DND-41 (cell line): ENCODE results near the gene CALHM5.

Source experiments
- ATAC-seq: fragments of 200-7000 bp; cut with Tn5 transposase; 3 replicates; pipeline ENCODE4 v1.9.1; 2021; ENCODE audit warnings: low read depth; ENCODE audit not compliant: insufficient read depth
- DNase-seq: peaks from one replicate; pipeline ENCODE4 v3.0.0-alpha.2; 2020
- H2AFZ ChIP-seq: 2 replicates; pipeline ENCODE4 v1.6.0; 2012; ENCODE audit warnings: low read depth, low read length
- H3K27ac ChIP-seq: 2 replicates; pipeline ENCODE4 v1.5.1; 2012; ENCODE audit warnings: low read length, inconsistent platforms
- H3K27me3 ChIP-seq: fragments of 200-600 bp; sonication (generic); 2 replicates; pipeline ENCODE4 v1.6.0; 2012; ENCODE audit warnings: low read length, mild to moderate bottlenecking, inconsistent platforms; ENCODE audit not compliant: insufficient read depth, poor library complexity
- H3K36me3 ChIP-seq: 2 replicates; pipeline ENCODE4 v1.5.1; 2012; ENCODE audit warnings: low read length, inconsistent platforms; ENCODE audit not compliant: insufficient read depth
- H3K4me1 ChIP-seq: 2 replicates; pipeline ENCODE4 v1.5.1; 2012; ENCODE audit warnings: mild to moderate bottlenecking, low read length; ENCODE audit not compliant: insufficient read depth
- H3K4me2 ChIP-seq: 2 replicates; pipeline ENCODE4 v1.6.0; 2012; ENCODE audit warnings: mild to moderate bottlenecking, moderate library complexity, low read length, inconsistent platforms; ENCODE audit not compliant: insufficient read depth
- H3K4me3 ChIP-seq, 2 experiments: fragments of 200-600 bp in 1 of 2; shearing (Covaris generic) in 1 of 2; 2 replicates each; pipeline ENCODE4 v1.5.1; 2012 to 2016; ENCODE audit warnings: inconsistent platforms in 2 of 2, low read length in 2 of 2, mild to moderate bottlenecking in 2 of 2, low read depth in 1 of 2, moderate library complexity in 1 of 2
- H3K79me2 ChIP-seq: 2 replicates; pipeline ENCODE4 v1.6.0; 2012; ENCODE audit warnings: low read length, inconsistent platforms; ENCODE audit not compliant: insufficient read depth
- H3K9ac ChIP-seq: 2 replicates; pipeline ENCODE4 v1.6.0; 2012; ENCODE audit warnings: low read depth, mild to moderate bottlenecking, inconsistent platforms, low read length, moderate library complexity
- H3K9me3 ChIP-seq: 2 replicates; pipeline ENCODE4 v1.5.1; 2012; ENCODE audit warnings: low read length, moderate library complexity, mild to moderate bottlenecking, inconsistent platforms; ENCODE audit not compliant: insufficient read depth, severe bottlenecking
- H4K20me1 ChIP-seq: 2 replicates; pipeline ENCODE4 v1.6.0; 2012; ENCODE audit warnings: low read length; ENCODE audit not compliant: insufficient read depth
- EZH2 ChIP-seq: IDR thresholded peaks from 3 replicates; pipeline ENCODE4 v1.6.1; 2012; ENCODE audit warnings: borderline replicate concordance, low read depth, mild to moderate bottlenecking, moderate library complexity, low read length, inconsistent platforms; ENCODE audit not compliant: severe bottlenecking
- TF ChIP-seq, protein P1 (sequence below): IDR thresholded peaks from 2 replicates; pipeline ENCODE4 v1.5.1; 2012; ENCODE audit warnings: borderline replicate concordance, low read length, moderate library complexity, mild to moderate bottlenecking; ENCODE audit not compliant: poor library complexity, severe bottlenecking; ENCODE audit errors: extremely low read depth

Gene CALHM5, protein sequence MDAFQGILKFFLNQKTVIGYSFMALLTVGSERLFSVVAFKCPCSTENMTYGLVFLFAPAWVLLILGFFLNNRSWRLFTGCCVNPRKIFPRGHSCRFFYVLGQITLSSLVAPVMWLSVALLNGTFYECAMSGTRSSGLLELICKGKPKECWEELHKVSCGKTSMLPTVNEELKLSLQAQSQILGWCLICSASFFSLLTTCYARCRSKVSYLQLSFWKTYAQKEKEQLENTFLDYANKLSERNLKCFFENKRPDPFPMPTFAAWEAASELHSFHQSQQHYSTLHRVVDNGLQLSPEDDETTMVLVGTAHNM

DNA sequence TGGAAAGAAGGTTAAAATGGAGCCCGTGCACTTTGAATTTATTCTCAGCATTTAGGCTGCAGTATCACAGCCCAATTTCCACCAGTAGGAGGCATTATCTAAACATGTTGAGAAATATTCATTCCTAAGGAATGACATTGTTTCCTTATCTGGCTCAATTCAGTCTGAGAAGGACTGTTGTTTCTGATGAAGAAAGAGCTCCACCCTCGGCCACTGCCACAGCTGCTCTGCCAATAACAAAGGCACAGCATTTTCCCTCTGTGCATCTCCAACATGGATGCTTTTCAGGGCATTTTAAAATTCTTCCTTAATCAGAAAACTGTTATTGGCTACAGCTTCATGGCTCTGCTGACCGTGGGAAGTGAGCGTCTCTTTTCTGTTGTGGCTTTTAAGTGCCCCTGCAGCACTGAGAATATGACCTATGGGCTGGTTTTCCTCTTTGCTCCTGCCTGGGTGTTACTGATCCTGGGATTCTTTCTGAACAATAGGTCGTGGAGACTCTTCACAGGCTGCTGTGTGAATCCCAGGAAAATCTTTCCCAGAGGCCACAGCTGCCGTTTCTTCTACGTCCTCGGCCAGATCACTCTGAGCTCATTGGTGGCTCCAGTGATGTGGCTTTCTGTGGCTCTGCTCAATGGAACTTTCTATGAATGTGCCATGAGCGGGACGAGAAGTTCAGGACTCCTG lies at the start of gene CALHM5:
Gene CALHM5, plus strand, starts transcription at position 216 of the 687 bp plus-strand sequence. Its CDS starts 58 bp downstream, at position 274.
- H2AFZ ChIP-seq: no peak within 1 kb of the TSS
- H3K4me1 ChIP-seq: no peaks in the 10 kb centered on the region
- no peak within 1 kb of the TSS for H3K27ac ChIP-seq
- no peak within 1 kb of the TSS for H3K4me2 ChIP-seq
- H3K27me3 ChIP-seq: peaks cover 8% of the 10 kb centered on the region
- no peak within 1 kb of the TSS for H3K4me3 ChIP-seq
- no peak for TF ChIP-seq EZH2
- TF ChIP-seq, protein P1, sequence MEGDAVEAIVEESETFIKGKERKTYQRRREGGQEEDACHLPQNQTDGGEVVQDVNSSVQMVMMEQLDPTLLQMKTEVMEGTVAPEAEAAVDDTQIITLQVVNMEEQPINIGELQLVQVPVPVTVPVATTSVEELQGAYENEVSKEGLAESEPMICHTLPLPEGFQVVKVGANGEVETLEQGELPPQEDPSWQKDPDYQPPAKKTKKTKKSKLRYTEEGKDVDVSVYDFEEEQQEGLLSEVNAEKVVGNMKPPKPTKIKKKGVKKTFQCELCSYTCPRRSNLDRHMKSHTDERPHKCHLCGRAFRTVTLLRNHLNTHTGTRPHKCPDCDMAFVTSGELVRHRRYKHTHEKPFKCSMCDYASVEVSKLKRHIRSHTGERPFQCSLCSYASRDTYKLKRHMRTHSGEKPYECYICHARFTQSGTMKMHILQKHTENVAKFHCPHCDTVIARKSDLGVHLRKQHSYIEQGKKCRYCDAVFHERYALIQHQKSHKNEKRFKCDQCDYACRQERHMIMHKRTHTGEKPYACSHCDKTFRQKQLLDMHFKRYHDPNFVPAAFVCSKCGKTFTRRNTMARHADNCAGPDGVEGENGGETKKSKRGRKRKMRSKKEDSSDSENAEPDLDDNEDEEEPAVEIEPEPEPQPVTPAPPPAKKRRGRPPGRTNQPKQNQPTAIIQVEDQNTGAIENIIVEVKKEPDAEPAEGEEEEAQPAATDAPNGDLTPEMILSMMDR: peak; percentile 47
- H3K79me2 ChIP-seq: no peaks in the 10 kb centered on the region
- no peaks in the 10 kb centered on the region for H4K20me1 ChIP-seq
- no peaks in the 10 kb centered on the region for H3K36me3 ChIP-seq
- H3K9ac ChIP-seq: no peak within 1 kb of the TSS
- DNase-seq (no peak), ATAC-seq (no peak)
- no peaks in the 10 kb centered on the region for H3K9me3 ChIP-seq

DNA sequence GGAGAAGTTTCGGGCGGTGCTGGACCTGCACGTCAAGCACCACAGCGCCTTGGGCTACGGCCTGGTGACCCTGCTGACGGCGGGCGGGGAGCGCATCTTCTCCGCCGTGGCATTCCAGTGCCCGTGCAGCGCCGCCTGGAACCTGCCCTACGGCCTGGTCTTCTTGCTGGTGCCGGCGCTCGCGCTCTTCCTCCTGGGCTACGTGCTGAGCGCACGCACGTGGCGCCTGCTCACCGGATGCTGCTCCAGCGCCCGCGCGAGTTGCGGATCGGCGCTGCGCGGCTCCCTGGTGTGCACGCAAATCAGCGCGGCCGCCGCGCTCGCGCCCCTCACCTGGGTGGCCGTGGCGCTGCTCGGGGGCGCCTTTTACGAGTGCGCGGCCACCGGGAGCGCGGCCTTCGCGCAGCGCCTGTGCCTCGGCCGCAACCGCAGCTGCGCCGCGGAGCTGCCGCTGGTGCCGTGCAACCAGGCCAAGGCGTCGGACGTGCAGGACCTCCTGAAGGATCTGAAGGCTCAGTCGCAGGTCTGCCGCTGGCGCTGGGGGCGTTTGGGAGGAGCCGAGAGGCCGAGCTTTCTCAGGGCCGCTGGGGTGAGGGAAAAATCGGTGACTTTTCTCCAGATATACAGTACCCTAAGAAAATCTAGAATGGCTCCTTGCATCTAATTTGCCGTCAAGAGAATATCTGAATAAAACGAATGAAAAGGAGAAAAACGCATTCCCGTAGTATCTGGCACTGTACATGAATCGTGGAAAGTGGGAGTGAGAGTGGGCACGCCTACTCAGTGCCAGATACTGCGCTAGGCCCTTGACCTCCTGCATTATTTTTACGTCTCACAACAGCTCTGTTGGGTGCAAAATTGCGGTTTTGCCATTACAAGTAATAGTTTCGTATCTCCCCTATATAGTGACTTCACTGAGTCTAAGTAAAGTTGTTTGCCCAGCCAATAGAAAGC lies 49.2 kb upstream of the CALHM5 start:
- TF ChIP-seq, protein P1: no peak
- no peak for TF ChIP-seq EZH2
- Histone ChIP-seq H2AFZ (peak overlapping the region; percentile 71), H4K20me1 (no peaks in the 10 kb centered on the region), H3K4me3 (peak overlapping the region; percentile 6 to 61; a peak in 3 of 4 replicates), H3K36me3 (no peaks in the 10 kb centered on the region), H3K9ac (peak overlapping the region; percentile 63), H3K79me2 (no peaks in the 10 kb centered on the region), H3K4me1 (peaks cover 27% of the 10 kb centered on the region), H3K27me3 (no peaks in the 10 kb centered on the region), H3K9me3 (no peaks in the 10 kb centered on the region), H3K27ac (peak overlapping the region; percentile 67), H3K4me2 (peak overlapping the region; percentile 69)
- ATAC-seq: peak; percentile 87
- peak; percentile 72 for DNase-seq

DNA sequence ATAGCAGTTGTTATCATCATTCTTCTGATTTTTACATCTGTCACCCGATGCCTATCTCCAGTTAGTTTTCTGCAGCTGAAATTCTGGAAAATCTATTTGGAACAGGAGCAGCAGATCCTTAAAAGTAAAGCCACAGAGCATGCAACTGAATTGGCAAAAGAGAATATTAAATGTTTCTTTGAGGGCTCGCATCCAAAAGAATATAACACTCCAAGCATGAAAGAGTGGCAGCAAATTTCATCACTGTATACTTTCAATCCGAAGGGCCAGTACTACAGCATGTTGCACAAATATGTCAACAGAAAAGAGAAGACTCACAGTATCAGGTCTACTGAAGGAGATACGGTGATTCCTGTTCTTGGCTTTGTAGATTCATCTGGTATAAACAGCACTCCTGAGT lies 48.1 kb upstream of the CALHM5 start:
- Histone ChIP-seq H3K9ac (peak overlapping the region; percentile 63; the same call in 1 of the 2 replicates), H3K79me2 (no peaks in the 10 kb centered on the region), H3K36me3 (no peaks in the 10 kb centered on the region), H3K27ac (no peak overlapping the region; the same call in 1 of the 2 replicates), H3K4me2 (peak overlapping the region; percentile 69), H3K4me1 (peaks cover 18% of the 10 kb centered on the region), H3K9me3 (no peaks in the 10 kb centered on the region), H4K20me1 (no peaks in the 10 kb centered on the region), H3K27me3 (no peaks in the 10 kb centered on the region), H2AFZ (no peak overlapping the region), H3K4me3 (peak overlapping the region in 1 of 2 experiments; percentile 61; a peak in 1 of 4 replicates)
- no peak for ATAC-seq
- no peak for TF ChIP-seq EZH2
- TF ChIP-seq, protein P1: no peak
- DNase-seq: no peak
